GM19467 (cell line): ENCODE data around the gene REPS2.

Experiments used
- ATAC-seq: cut with Tn5 transposase; IDR thresholded peaks from one replicate; pipeline ENCODE4 v1.9.1; 2021; ENCODE audit warnings: mild to moderate bottlenecking, moderate library complexity; ENCODE audit not compliant: unreplicated experiment

REPS2 gene

GRCh38 chrX:17031827-17032226, 85.4 kb downstream of the REPS2 start:
- ATAC-seq = no peak

DNA sequence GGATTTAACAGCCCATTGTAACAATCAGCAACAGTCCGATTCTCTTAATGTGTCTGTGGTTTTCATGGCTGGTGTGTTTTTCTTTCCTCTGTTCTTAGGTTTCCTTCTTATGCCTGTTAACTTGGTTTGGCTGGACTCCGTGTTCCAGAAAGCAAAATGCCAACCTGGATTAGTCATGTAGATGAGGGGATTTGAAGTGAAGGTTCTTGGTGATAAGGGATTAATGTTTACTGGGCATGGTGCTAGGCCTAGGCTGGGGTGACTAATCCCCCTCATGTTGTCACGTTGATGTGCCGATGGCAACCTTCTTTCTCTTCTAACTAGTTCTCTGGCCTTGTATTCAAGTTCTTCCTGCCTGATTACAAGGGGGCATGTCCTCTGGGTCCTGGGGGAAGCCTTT, 85.9 kb downstream of the REPS2 start:
- ATAC-seq = no peak

GRCh38 chrX:17033225-17033624, 86.8 kb downstream of the REPS2 start:
- no peak for ATAC-seq

GRCh38 chrX:17035111-17035510, 88.7 kb downstream of the REPS2 start:
- no peak for ATAC-seq

DNA sequence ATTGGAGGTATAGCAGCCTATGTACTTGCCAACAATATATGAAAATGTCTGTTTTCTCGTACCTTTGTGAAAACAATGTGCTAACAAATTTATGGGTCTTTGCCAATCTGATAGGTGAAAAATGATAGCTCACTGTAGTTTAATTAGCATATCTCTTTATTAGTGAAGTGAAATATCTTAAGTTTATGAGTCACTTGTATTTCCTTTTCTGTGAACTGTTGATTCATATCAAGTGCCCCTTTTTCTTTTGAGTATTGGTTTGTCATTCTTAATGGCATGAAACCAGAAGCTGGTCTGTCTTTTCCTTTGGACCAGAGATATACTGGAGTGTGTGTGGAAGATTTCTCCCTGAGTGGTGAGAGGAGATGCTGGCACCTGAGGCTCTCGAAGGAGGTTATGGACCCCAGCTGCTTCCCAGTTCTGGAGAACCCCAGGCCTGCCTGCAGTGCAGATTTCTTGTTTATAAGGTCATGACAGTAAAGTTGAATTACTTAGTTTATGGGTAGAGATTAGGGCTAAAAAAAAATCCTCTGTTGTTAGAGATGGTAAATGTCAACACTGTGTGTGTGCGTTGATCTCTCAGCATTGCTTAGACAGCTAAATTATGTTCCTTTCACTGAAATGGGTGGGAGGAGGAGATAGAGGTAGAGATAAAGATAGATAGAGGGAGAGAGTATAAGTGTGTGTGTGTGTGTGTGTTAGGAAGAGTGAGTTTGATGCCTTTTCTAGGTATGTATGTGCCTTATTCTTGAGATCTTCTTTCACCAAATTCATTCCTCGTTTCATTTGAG, 89.9 kb downstream of the REPS2 start:
- ATAC-seq = no peak

DNA sequence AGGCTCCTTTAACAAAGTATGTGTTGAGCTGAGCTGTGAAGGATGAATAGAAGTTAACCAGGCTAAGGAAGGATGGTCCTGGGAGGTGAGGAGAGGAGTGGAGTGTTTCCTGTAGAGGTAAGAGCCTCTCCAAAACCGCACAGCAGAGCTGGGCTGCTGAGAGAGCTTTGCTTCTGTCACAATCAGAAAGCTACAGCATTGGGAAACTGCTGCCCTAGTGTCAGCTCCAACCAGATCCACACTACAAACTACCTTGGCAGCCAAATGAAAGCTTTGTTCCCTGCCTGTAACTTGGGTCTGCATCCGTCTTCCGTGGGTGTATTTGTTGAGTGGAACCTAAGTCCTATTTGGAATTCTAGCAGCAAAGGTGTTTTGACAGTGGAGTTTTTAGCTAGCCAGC, 91.8 kb downstream of the REPS2 start:
- ATAC-seq = no peak

DNA sequence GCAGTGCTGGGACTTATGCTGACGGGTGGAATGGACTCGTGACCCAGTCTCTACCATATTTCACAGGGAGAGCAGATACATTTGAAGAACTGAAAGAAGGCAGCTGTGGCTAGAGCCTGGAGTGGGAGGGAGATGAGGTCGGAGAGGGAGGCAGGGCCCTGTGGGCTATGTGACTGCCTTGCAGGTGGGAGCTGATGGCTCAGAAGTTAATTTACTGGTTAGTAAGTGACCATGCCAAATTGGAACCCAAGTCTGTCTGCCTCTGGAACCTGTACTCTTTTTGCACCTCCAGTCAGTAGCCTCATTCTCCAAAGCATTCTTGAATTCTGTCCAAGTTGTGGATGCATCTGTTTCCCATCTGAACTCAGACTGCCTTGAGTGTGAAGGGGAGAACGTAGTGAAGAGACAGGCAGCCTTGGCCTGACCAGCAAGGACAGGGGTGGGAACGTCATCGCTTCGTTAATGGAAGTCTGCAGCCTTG, 92.3 kb downstream of the REPS2 start:
- no peak for ATAC-seq

DNA sequence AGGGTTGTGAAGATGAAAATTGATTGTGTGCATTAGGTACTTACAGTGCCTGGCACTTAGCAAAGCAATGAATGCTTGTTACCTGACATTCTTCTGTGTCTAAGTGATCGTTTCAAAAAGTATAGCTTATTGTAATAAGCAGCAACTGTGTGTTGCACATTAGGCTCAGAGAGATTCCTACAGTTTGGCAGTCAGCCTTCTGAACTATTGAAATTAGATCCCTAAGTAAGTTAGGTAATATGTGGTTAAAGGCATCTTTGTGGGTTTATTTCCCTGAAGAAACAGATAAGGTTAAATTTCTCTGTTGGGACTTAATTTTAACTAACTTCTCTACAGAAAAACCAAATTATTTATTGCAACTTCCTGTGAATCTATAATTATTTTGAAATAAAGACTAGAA, 93.4 kb downstream of the REPS2 start:
- no peak for ATAC-seq

DNA sequence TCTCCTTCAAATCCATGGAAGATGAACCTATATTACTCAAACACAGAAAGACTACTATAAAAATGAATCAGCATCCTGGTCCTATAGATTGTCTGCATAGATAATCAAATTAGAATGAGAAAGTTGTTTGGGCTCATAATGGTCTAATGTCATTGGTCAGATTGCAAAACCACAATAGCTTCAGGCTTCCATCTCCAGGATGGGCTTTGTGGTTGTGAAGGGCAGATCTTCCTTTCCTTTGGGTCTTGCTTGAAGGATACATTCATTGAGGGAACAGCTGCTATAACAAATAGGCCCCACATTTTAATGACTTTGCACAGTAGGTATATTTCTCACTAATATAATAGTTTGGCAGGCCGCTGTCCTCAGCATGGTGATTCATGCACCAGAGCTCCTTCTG, 94.3 kb downstream of the REPS2 start:
- no peak for ATAC-seq

DNA sequence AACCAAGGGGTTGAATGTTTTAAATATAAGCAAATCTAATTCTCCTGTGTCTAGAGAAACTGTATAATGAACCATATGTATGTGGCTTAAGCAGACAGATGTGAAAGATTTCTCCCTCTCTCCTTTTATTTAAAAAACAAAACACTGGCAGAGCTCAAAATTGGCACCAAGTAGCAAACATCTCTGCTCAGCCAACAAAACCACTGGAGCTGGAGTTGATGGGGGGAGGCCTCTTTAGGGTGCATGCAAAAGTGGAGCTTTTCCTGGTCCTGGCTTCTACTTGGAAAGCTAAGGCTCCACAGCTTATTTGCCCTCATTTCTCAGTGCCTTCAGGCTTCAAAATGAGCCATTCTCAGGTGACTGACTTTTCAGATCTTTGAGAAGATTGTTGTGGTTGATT, 95.6 kb downstream of the REPS2 start:
- ATAC-seq = no peak

DNA sequence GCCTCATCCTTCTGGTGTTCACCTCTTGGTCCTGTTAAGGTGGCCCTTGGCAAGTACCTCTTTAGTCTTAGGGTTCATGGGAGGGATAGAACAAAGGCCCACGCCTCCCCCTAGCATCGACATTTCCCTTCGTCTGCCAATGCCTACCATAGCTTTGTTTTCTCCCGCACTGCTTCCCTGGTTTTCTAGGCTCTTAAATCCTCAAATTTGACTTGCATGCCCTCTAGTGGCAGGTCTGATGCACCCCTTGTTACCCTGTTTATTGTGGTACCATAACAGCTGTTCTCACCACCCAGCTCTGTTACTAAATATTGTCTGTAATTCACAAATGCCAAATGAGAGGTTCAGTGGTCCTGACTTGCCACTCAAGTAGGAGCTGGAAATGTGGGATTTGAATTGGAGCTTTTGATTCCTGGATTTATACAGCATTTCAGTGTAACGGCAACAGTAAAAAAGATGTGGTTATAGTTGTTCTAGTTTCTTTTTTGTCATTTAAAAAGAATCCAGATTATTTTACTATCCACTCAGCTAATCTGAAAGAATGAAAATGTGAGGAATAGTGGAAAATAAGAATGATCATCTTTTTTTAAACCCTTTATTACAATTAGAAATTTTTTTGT, 100.1 kb downstream of the REPS2 start:
- no peak for ATAC-seq

- ATAC-seq = no peak
Measured at GRCh38 chrX:17047224-17047623, 100.8 kb downstream of the REPS2 start.

- ATAC-seq = no peak
Measured at GRCh38 chrX:17052210-17052609, 105.8 kb downstream of the REPS2 start.

GRCh38 chrX:17052793-17053192, 106.3 kb downstream of the REPS2 start:
- no peak for ATAC-seq

- ATAC-seq = no peak
Measured at GRCh38 chrX:17053502-17053901, 107.0 kb downstream of the REPS2 start.

GRCh38 chrX:17056868-17057608, 110.6 kb downstream of the REPS2 start:
- ATAC-seq = no peak

GRCh38 chrX:17062065-17062464, 115.6 kb downstream of the REPS2 start:
- no peak for ATAC-seq

- no peak for ATAC-seq
Measured at GRCh38 chrX:17065100-17065499, 118.6 kb downstream of the REPS2 start.

- ATAC-seq = no peak
Measured at GRCh38 chrX:17067534-17067933, 121.1 kb downstream of the REPS2 start.

DNA sequence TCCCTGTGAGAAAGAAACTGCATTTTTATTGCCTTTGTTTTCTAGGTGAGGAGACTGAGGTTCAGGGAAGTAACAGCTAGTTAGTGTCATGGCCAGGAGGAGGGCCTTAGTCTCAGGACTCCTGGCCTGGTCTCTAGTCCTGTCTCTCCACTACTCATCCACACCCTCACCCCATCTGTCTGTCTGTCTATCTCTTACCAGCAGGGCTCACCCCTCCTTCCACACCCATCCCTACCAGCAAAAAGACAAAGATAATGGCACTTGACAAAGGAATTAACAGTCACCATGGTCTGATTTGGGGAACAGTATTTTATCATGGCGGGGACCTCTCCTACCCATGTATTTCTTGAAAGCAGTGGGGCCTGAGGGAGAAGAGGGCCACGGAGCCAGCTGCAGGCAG, 125.8 kb downstream of the REPS2 start:
- ATAC-seq = no peak

GRCh38 chrX:17072721-17073230, 126.3 kb downstream of the REPS2 start:
- no peak for ATAC-seq

DNA sequence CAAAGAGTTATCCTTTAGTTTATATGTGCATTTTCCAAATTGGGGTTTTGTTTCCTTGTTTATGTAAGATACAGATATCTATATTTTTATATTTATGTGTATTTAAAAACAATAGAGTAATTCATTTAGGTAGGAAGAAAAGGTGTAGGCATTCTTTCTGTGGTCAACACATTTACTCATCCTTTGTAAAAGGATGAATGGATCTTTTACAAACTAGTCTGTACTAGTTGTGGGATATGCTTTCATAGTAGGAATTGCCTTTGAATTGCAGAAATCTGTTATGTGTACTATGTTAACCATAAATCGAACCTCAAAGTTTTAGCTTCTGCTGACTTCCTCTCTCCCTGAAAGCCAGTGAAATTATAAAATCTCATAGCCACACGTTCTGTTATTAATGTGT, 128.5 kb downstream of the REPS2 start:
- ATAC-seq = no peak
